Measurements from ENCODE around the gene NOS1.
"Not testable (repeated sequence)": the region's sequence is repeated elsewhere in the genome, so short reads cannot be mapped to it uniquely, and the experiment has no call there.

GRCh38 chr12:117199956-117200744, 161.3 kb downstream of the NOS1 start:
- TF ChIP-seq POLR2A (IDR thresholded peaks at IDR 0.05); CTCF (IDR thresholded peaks at IDR 0.05); EP300 (IDR thresholded peaks at IDR 0.05; ENCODE audit: low read depth); POLR2AphosphoS5 (IDR thresholded peaks at IDR 0.05): not testable (repeated sequence)

Data from transverse colon (tissue), 4 donors.